SK-N-DZ (cell line): ENCODE measurements around the gene IGSF23.
"Not testable (repeated sequence)": the region's sequence is repeated elsewhere in the genome, so short reads cannot be mapped to it uniquely, and the experiment has no call there.

ENCODE experiments used
- DNase-seq: peaks from one replicate; pipeline ENCODE4 v3.0.0-alpha.2; 2015; ENCODE audit warnings: low spot score

IGSF23 gene

GRCh38 chr19:44666852-44667556, 53.6 kb downstream of the IGSF23 start:
- peak; percentile 21 for DNase-seq

- no peak for DNase-seq
Measured at GRCh38 chr19:44668985-44669764, 55.8 kb downstream of the IGSF23 start.

- not testable (repeated sequence) for DNase-seq
Measured at GRCh38 chr19:44670027-44670426, 56.7 kb downstream of the IGSF23 start.

GRCh38 chr19:44671400-44671799, 58.0 kb downstream of the IGSF23 start, which contains the start of gene CEACAM19:
Gene CEACAM19, plus strand, starts transcription at chr19:44671482. Its CDS starts 450 bp downstream, at chr19:44671932.
- DNase-seq: no peak

GRCh38 chr19:44672226-44672625, 58.9 kb downstream of the IGSF23 start:
- no peak for DNase-seq

- no peak for DNase-seq
Measured at GRCh38 chr19:44673510-44673909, 60.1 kb downstream of the IGSF23 start.

GRCh38 chr19:44675521-44675920, 62.2 kb downstream of the IGSF23 start:
- no peak for DNase-seq

- peak; percentile 66 for DNase-seq
Measured at GRCh38 chr19:44677019-44677811, 63.9 kb downstream of the IGSF23 start.

GRCh38 chr19:44680536-44680935, 67.2 kb downstream of the IGSF23 start:
- no peak for DNase-seq

- no peak for DNase-seq
Measured at GRCh38 chr19:44681992-44682790, 68.8 kb downstream of the IGSF23 start.

GRCh38 chr19:44682807-44683206, 69.4 kb downstream of the IGSF23 start:
- DNase-seq: no peak

GRCh38 chr19:44683434-44684210, 70.3 kb downstream of the IGSF23 start:
- DNase-seq: no peak

GRCh38 chr19:44684396-44684795, 71.0 kb downstream of the IGSF23 start:
- not testable (repeated sequence) for DNase-seq

- DNase-seq: no peak
Measured at GRCh38 chr19:44684892-44685863, 71.8 kb downstream of the IGSF23 start.

- DNase-seq: no peak
Measured at GRCh38 chr19:44685877-44686276, 72.5 kb downstream of the IGSF23 start.
